ENCODE measurements around the gene PITX2. TPM values are rescaled to one million over a fixed set of nuclear protein-coding genes. Genes with fewer than 3 reads are reported as not detected.

PITX2 gene
- total and polyA plus RNA-seq, 10 of the 15 experiments (the other 5 are each of a cell fraction or from before 2014, with no cell fraction given): not detected

DNA sequence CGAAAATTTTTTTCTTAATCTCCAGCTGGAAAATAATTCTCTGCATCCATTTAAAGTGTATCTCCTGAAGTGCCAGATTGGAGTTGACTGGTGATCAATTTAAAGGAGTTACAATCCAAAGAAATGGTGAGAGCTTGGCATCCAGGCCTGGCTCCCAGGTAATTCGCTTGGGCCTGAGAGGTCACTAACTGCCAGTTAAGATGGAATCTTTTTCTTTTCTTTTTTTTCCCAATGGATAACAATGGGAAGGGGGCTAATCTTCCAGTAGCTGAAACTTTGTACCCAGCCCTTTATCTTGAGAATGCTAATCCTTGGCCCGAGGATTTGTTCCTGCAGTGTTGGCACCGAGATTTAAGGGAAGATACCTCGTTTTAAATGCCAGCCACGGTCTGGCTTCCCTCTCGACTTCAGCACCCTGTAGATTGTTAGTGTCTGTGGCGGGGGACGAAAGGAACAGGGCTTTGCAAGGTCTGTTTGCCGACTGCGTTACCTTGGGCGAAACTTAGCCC lies 13.3 kb upstream of the PITX2 start:
- no peak overlapping the region for H3K4me2 ChIP-seq (ENCODE audit: control insufficient read depth, insufficient read depth)
- ChIA-PET POLR2A (no interaction called here), CTCF (no interaction called here), RAD21 (ENCODE audit: unreplicated experiment) (no interaction called here), SMC1A (ENCODE audit: uncharacterized antibody, unreplicated experiment) (interaction anchor here (0.8 kb wide), 1 partner anchor 335 kb away, joined by 3 read pairs; no protein-coding TSS in a partner anchor)
- H3K4me3 ChIP-seq: no peak overlapping the region
- 26% methylated on average over 12 of the region's 12 CpGs for WGBS (ENCODE audit: insufficient coverage, insufficient replicate concordance, low lambda C conversion rate, missing lambda C conversion rate)
- no peak for DNase-seq (ENCODE audit: low read depth, low spot score)
- H3K79me2 ChIP-seq (ENCODE audit: control insufficient read depth, insufficient read depth, low read length): no peaks in the 10 kb centered on the region
- in situ Hi-C loops (cut with MboI) (loop anchor here (10.0 to 25.0 kb wide), 4 partner anchors 329 to 1401 kb away; no protein-coding TSS in a partner anchor), intact Hi-C loops (cut with micrococcal nuclease; ENCODE audit: unreplicated experiment) (no loop called here)
- ATAC-seq: no peak
- TF ChIP-seq STAT1 (conservative IDR thresholded peaks at IDR 0.05) (no peak), MEF2B (IDR thresholded peaks at IDR 0.05; ENCODE audit: partially characterized antibody, poor library complexity, severe bottlenecking) (no peak), SKIL (IDR thresholded peaks at IDR 0.05; ENCODE audit: low read depth, poor library complexity, severe bottlenecking) (no peak), ZSCAN29 (IDR thresholded peaks at IDR 0.05) (no peak), PAX8 (IDR thresholded peaks at IDR 0.05) (no peak), GABPA (IDR thresholded peaks at IDR 0.05; ENCODE audit: low read depth) (no peak), FOXK2 (IDR thresholded peaks at IDR 0.05) (no peak), SMARCA5 (IDR thresholded peaks at IDR 0.05) (no peak), NR2F1 (conservative IDR thresholded peaks at IDR 0.05) (no peak), POU2F2 (IDR thresholded peaks at IDR 0.05; ENCODE audit: borderline replicate concordance, low read depth, low read length) (no peak), ZNF207 (IDR thresholded peaks at IDR 0.05; ENCODE audit: borderline replicate concordance) (no peak), SREBF2 (IDR thresholded peaks at IDR 0.05; ENCODE audit: low read length) (no peak), IKZF1 (conservative IDR thresholded peaks at IDR 0.05) (no peak), HSF1 (IDR thresholded peaks at IDR 0.05; ENCODE audit: low read depth, low read length) (no peak), ZNF24 (IDR thresholded peaks at IDR 0.05) (no peak)
- TF ChIP-seq, protein P1, sequence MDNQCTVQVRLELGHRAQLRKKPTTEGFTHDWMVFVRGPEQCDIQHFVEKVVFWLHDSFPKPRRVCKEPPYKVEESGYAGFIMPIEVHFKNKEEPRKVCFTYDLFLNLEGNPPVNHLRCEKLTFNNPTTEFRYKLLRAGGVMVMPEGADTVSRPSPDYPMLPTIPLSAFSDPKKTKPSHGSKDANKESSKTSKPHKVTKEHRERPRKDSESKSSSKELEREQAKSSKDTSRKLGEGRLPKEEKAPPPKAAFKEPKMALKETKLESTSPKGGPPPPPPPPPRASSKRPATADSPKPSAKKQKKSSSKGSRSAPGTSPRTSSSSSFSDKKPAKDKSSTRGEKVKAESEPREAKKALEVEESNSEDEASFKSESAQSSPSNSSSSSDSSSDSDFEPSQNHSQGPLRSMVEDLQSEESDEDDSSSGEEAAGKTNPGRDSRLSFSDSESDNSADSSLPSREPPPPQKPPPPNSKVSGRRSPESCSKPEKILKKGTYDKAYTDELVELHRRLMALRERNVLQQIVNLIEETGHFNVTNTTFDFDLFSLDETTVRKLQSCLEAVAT (IDR thresholded peaks at IDR 0.05): no peak
- TF ChIP-seq, protein P2, sequence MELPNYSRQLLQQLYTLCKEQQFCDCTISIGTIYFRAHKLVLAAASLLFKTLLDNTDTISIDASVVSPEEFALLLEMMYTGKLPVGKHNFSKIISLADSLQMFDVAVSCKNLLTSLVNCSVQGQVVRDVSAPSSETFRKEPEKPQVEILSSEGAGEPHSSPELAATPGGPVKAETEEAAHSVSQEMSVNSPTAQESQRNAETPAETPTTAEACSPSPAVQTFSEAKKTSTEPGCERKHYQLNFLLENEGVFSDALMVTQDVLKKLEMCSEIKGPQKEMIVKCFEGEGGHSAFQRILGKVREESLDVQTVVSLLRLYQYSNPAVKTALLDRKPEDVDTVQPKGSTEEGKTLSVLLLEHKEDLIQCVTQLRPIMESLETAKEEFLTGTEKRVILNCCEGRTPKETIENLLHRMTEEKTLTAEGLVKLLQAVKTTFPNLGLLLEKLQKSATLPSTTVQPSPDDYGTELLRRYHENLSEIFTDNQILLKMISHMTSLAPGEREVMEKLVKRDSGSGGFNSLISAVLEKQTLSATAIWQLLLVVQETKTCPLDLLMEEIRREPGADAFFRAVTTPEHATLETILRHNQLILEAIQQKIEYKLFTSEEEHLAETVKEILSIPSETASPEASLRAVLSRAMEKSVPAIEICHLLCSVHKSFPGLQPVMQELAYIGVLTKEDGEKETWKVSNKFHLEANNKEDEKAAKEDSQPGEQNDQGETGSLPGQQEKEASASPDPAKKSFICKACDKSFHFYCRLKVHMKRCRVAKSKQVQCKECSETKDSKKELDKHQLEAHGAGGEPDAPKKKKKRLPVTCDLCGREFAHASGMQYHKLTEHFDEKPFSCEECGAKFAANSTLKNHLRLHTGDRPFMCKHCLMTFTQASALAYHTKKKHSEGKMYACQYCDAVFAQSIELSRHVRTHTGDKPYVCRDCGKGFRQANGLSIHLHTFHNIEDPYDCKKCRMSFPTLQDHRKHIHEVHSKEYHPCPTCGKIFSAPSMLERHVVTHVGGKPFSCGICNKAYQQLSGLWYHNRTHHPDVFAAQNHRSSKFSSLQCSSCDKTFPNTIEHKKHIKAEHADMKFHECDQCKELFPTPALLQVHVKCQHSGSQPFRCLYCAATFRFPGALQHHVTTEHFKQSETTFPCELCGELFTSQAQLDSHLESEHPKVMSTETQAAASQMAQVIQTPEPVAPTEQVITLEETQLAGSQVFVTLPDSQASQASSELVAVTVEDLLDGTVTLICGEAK (IDR thresholded peaks at IDR 0.05; ENCODE audit: borderline replicate concordance): no peak
- H4K20me1 ChIP-seq (ENCODE audit: control insufficient read depth, insufficient read depth): no peaks in the 10 kb centered on the region
- H3K4me1 ChIP-seq (ENCODE audit: control insufficient read depth, insufficient read depth, low read length): no peaks in the 10 kb centered on the region
- no peak overlapping the region for H3K9ac ChIP-seq (ENCODE audit: control insufficient read depth, insufficient read depth, low read length)
- no peaks in the 10 kb centered on the region for H3K9me3 ChIP-seq (replicated peaks; ENCODE audit: control insufficient read depth, insufficient read depth, low read length)
- H2AFZ ChIP-seq (ENCODE audit: control insufficient read depth, low read depth, low read length): no peak overlapping the region
- H3K36me3 ChIP-seq (ENCODE audit: control insufficient read depth in 2 of 2, insufficient read depth in 2 of 2, low read length in 1 of 2): no peaks in the 10 kb centered on the region
- BruUV-seq (replicated peaks): no TSS peak
- no peak for FAIRE-seq
- peaks cover 15 to 43% of the 10 kb centered on the region in 2 experiments for H3K27me3 ChIP-seq (replicated peaks in 1 of 2; ENCODE audit: control insufficient read depth in 2 of 2, insufficient read depth in 2 of 2, low read length in 1 of 2)
- H3K27ac ChIP-seq (ENCODE audit: control insufficient read depth, insufficient read depth): no peak overlapping the region
